ENCODE data around the gene PRKCE.

PRKCE gene

DNA sequence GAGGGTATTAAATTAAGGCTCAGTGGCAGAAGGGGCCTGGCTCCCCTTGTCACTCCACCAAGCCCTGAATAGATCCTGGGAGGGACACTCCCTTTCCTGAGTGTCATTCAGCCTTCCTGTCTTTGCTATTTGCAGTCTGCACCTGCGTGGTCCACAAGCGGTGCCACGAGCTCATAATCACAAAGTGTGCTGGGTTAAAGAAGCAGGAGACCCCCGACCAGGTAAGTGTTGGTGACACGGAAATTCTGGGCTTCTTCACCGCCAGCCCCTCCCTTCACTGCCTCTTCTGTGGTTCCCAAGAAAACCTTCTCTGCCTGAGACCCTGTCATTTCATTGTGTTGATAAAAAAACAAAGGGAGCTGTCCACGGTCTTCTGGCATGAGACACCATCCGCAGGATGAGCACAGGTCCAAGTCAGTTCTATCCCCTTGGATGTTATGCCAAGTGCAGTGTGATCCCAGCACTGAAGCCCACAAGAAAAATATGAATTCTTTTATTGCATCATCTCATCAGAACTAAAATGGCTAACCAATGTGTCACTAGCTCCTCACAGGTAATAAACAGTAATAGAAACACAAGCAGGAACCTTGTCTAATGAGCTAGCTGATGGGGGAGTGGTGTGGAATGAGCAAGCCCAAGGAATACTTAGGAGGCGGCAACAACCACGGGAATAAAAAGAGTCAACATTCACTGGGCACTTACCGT is 328.8 kb downstream of the PRKCE start:
- DNase-seq = no peak

DNA sequence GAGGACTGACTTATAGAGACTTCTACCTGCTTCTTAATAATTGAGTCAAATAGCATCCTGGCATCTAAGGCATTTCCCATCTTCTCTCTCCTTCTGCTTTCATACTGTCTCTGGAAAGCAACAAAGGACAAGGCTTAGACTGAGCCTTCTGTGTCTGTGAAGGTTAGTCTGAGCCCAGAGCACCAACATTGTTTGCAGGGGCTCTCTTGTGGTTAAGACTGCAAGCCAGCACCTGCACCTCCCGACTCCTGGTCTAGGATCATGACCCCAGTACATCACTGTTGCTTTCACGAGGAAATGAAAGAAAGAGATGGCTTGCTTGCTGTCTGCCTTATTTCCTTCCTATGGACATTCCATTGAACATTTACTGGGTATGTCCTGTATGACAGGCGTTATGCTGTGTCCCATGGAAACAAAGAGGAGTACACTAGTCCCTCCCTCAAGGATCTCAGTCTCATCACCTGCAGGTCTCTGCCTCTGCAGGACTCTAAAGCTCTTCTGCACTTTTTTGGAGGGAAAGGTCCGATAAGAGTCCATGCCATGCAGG is 330.0 kb downstream of the PRKCE start:
- DNase-seq = no peak

- DNase-seq = no peak
Observed at GRCh38 chr2:45982096-45982495, 330.6 kb downstream of the PRKCE start.

DNA sequence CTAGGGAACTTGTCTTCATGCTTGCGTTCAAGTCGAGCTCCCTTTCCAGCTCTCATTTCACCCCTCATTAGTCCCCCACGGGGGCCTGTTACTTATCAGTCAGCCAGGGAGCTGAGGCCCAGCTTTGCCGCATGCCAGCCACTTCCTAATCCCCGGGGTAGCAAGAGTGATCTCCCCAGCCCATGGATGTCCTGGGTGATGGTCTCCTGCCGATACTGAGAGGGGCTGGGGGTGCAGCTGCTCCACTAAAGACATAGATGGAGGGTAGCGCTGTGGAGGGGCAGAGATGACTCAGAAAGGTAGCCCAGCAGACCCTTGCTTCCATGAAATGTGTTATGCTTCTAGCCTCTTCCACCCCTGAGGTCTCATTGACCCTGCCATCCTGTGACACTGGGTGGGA is 331.7 kb downstream of the PRKCE start:
- DNase-seq = no peak

DNA sequence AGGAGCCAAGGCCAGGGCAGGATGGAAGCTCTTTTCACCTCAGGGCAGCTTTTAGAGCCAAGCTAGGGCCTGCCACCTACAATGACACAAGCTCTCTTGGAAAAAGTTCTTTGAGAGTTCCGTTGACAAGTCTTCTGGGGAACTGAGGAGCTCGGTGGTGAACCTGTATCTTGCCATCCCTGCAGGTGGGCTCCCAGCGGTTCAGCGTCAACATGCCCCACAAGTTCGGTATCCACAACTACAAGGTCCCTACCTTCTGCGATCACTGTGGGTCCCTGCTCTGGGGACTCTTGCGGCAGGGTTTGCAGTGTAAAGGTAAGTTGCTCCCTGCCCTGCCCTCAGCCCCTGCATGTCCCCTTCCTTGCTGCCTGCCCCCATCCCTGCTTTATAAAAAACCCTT is 332.9 kb downstream of the PRKCE start:
- DNase-seq = no peak

- no peak for DNase-seq
Observed at GRCh38 chr2:45984896-45985473, 333.5 kb downstream of the PRKCE start.

GRCh38 chr2:45986509-45986908 is 335.0 kb downstream of the PRKCE start:
- no peak for DNase-seq

DNA sequence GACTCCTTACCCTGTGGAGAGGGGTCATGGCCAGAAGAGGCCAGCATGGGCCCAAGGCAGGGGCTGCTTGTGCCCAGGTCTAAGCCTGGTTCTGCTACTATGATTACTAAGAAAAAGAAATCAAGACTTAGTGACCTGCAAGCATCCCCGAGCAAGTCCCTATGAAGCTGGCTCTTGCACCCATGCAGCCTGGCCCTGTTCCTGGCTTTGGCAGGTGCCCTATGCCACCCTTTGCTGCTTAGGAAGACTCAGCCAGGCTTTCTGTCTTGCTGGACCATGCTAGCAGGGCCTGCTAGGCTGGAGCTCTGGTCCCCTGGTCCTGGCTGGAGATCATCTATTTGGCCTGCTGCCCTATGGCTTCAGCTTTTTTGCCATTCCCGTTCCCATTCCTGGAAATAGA is 336.4 kb downstream of the PRKCE start:
- DNase-seq = no peak

DNA sequence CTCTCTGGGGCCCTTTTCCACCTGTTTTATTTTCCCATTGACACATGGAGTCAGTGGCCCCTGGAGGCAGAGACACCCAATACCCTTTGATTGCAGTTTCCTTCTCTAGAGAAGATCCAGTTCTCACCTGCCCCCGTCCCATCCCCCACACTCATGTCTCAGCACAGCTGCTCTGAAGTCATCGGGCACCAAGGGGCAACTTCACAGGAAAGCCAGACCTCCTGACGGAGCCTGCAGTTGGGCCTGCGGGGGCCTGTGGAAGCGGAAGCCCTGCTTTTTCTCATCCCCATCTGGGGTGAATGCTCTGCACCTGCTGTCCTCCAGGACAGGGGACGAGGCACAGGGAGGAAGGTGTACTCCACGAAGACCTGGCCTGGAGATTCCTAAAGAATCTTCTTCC is 337.4 kb downstream of the PRKCE start:
- DNase-seq = no peak

- no peak for DNase-seq
Observed at GRCh38 chr2:45990131-45990530, 338.7 kb downstream of the PRKCE start.

DNA sequence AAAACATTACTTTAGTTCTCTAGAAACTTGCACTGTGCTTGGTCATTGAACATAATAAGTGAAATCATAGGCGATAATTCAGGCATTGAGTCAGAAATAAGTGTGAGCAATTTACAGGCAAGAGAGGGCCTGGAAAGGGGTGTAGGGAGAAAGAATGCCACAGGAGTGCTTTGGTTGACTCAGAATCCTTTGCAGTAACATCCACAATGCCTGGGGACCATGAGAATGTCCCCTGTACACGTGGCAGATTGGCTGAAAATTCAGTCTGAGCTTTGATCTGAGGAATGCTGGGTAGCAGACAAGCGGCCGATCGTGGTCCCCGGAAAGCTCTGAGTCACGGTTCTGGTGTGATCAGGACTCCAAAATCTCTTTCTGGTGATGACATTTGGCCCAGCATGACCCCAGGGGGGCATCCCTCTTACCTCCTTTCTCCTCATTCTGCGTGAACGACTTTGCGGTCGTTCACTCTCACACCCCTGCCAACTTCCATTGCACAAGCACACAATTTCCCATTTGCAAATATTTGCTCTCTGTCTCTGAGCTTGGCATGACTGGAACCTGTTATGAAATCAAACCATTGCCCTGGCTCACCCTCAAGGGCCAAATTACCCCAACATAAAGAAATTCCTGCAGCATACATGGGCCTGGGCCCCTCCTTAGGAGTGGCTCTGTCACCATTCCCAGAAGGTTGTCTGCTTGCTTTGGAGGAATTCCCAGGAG is 340.7 kb downstream of the PRKCE start:
- no peak for DNase-seq

- no peak for DNase-seq
Observed at GRCh38 chr2:45992741-45993475, 341.4 kb downstream of the PRKCE start.

DNA sequence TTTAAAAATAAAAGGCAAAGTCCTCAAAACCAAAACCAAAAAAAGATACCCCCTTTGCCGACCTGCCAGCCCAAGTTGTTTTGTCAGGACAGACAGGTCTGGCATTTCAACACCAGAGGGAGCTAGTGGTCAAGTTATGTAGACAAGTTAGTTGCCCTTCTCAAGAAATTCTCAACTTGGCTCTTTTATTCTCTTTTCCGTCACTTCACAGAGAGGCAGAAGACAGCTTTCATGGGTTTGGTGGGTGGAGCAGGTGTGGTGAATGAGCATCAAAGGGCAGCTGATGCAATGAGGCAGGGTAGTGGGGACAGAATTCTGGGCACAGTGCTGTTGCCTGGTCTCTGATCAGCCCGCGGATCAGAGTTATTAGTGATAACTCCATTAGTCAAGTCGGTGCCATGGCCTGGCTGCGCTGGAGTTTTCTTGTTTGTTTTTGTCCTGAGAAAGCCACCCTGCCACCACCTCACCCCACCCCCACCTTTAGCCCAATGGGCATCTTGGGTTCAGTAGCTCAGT is 342.1 kb downstream of the PRKCE start:
- DNase-seq = peak; percentile 15 to 57

- DNase-seq = no peak
Observed at GRCh38 chr2:45994060-45994459, 342.6 kb downstream of the PRKCE start.

- no peak for DNase-seq
Observed at GRCh38 chr2:46000660-46001059, 349.2 kb downstream of the PRKCE start.

- DNase-seq = no peak
Observed at GRCh38 chr2:46001290-46001689, 349.8 kb downstream of the PRKCE start.

GRCh38 chr2:46001741-46002506 is 350.4 kb downstream of the PRKCE start:
- no peak for DNase-seq

DNA sequence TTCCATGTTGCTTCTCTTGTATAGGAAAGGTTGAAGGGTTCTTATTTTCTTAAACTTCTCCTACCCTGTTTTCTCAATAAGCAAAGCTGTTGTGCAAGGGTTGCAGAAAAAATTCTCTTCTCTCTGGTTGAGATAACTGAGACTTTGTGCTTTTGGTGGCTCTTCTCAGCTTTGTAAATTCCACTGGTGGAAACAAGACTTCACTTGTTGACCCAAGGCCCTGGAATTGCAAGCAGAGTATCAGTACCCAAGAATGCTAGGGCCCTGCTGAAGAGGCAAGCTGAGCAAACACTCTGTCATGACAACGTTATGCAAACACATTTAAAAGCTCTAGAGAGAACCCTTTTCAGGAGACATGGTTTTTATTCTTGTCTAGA is 351.0 kb downstream of the PRKCE start:
- no peak for DNase-seq

DNA sequence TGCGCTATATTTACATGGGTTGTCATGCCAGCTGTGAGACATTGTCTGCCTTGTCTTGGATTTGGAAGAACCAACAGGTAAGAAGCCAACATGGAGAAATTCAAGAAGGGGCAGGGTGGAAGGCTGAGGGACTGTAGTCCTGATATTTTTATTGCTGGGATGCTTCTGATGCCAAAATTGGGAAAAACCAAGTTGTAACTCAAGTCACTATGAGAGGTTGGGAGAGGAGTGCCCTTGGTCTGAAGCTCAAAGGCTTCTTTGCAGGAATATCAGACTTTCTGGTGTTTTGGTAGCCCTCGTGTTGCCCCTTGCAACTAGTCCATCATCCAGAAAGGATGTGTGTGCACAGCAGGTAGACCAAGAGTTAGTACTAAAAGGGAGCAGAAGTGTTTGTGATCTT is 351.5 kb downstream of the PRKCE start:
- DNase-seq = no peak

- no peak for DNase-seq
Observed at GRCh38 chr2:46003903-46004473, 352.5 kb downstream of the PRKCE start.

DNA sequence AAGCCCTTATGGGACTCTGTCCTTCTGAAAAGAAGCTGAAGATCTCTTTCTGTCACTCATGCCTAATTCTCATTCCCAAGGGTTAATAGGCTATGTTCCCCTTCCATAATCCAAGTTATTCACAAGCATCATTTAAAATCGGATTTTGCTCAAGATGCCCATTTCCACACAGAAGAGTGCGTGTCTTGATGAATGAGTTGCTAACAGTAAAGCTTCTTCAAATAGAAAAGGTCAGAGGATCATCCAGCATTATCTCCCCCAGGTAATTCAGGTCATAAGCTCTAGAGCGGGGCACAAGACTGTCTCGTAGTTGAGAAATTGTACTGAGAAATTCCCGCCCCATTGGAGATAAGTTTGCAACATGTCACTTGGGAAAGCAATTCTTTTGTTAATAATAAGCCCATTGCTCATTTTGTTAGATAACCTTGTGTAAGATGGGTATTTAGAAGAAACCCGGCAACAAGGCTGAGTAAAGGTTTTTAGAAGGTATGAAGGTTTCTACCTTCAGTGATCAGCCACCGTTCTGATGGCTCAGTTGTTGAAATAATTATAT is 355.1 kb downstream of the PRKCE start:
- DNase-seq = no peak

- DNase-seq = no peak
Observed at GRCh38 chr2:46007412-46007811, 355.9 kb downstream of the PRKCE start.
